HG02798 (cell line): ENCODE measurements around the gene KRT79.

Experiments
- ATAC-seq: cut with Tn5 transposase; IDR thresholded peaks from one replicate; pipeline ENCODE4 v1.9.1; 2021; ENCODE audit warnings: mild to moderate bottlenecking; ENCODE audit not compliant: unreplicated experiment, poor library complexity

The KRT79 gene

GRCh38 chr12:52836491-52837412 lies 2.6 kb upstream of the KRT79 start:
- ATAC-seq, result no peak

- ATAC-seq, result no peak
These were observed 1.9 kb upstream of the KRT79 start for GRCh38 chr12:52836042-52836466.

- no peak for ATAC-seq
These were observed 1.3 kb upstream of the KRT79 start for GRCh38 chr12:52835271-52836041.

- no peak for ATAC-seq
These were observed 553 bp upstream of the KRT79 start for GRCh38 chr12:52834727-52835001.

GRCh38 chr12:52832985-52833905 lies 866 bp downstream of the KRT79 start:
- ATAC-seq, result no peak

GRCh38 chr12:52832451-52832850 lies 1.7 kb downstream of the KRT79 start:
- no peak for ATAC-seq

- no peak for ATAC-seq
These were observed 2.9 kb downstream of the KRT79 start for GRCh38 chr12:52831251-52831650.

GRCh38 chr12:52829986-52830770 lies 3.9 kb downstream of the KRT79 start:
- no peak for ATAC-seq

- ATAC-seq, result no peak
These were observed 5.5 kb downstream of the KRT79 start for GRCh38 chr12:52828591-52829021.

GRCh38 chr12:52828156-52828555 lies 6.0 kb downstream of the KRT79 start:
- no peak for ATAC-seq

GRCh38 chr12:52827499-52828090 lies 6.5 kb downstream of the KRT79 start:
- no peak for ATAC-seq

GRCh38 chr12:52826611-52827498 lies 7.3 kb downstream of the KRT79 start:
- no peak for ATAC-seq

GRCh38 chr12:52825961-52826360 lies 8.2 kb downstream of the KRT79 start:
- ATAC-seq, result no peak

GRCh38 chr12:52824741-52825410 lies 9.2 kb downstream of the KRT79 start:
- no peak for ATAC-seq

GRCh38 chr12:52823761-52824450 lies 10.2 kb downstream of the KRT79 start:
- no peak for ATAC-seq

- ATAC-seq, result no peak
These were observed 11.2 kb downstream of the KRT79 start for GRCh38 chr12:52822771-52823510.
